OCI-M2 (cell line): Measurements from ENCODE around the gene LPP.

Source experiments
- DNase-seq: peaks from one replicate; lab custom pipeline; 2025; ENCODE audit not compliant: unreplicated experiment; lab: John Stamatoyannopoulos, UW

Gene LPP

GRCh38 chr3:188578576-188579363 is 424.8 kb downstream of the LPP start:
- no peak for DNase-seq

- no peak for DNase-seq
These were observed 426.3 kb downstream of the LPP start for GRCh38 chr3:188580223-188580622.

GRCh38 chr3:188580659-188581058 is 426.7 kb downstream of the LPP start:
- no peak for DNase-seq

GRCh38 chr3:188581365-188581764 is 427.4 kb downstream of the LPP start:
- DNase-seq: no peak

GRCh38 chr3:188581792-188582191 is 427.8 kb downstream of the LPP start:
- DNase-seq: no peak

- DNase-seq: no peak
These were observed 429.6 kb downstream of the LPP start for GRCh38 chr3:188583341-188584161.

- DNase-seq: no peak
These were observed 430.2 kb downstream of the LPP start for GRCh38 chr3:188584162-188584529.

- DNase-seq: no peak
These were observed 431.2 kb downstream of the LPP start for GRCh38 chr3:188584958-188585689.

GRCh38 chr3:188589071-188589470 is 435.1 kb downstream of the LPP start:
- DNase-seq: no peak

- DNase-seq: no peak
These were observed 435.8 kb downstream of the LPP start for GRCh38 chr3:188589771-188590170.

GRCh38 chr3:188590557-188590956 is 436.6 kb downstream of the LPP start:
- no peak for DNase-seq

GRCh38 chr3:188594139-188594538 is 440.2 kb downstream of the LPP start:
- DNase-seq: no peak

GRCh38 chr3:188595890-188596376 is 442.0 kb downstream of the LPP start:
- DNase-seq: no peak

GRCh38 chr3:188598894-188599293 is 444.9 kb downstream of the LPP start:
- no peak for DNase-seq

GRCh38 chr3:188602111-188602510 is 448.2 kb downstream of the LPP start:
- DNase-seq: no peak

GRCh38 chr3:188602620-188603019 is 448.7 kb downstream of the LPP start:
- DNase-seq: no peak

- DNase-seq: no peak
These were observed 450.7 kb downstream of the LPP start for GRCh38 chr3:188604651-188605050.

- DNase-seq: no peak
These were observed 451.3 kb downstream of the LPP start for GRCh38 chr3:188605231-188605630.

- no peak for DNase-seq
These were observed 451.9 kb downstream of the LPP start for GRCh38 chr3:188605905-188606304.

GRCh38 chr3:188607805-188608315 is 453.9 kb downstream of the LPP start:
- DNase-seq: peak; percentile 8

- DNase-seq: no peak
These were observed 454.4 kb downstream of the LPP start for GRCh38 chr3:188608401-188608800.
